ENCODE results near the gene KLHL1.

Gene KLHL1

GRCh38 chr13:70022646-70023045 is 85.6 kb downstream of the KLHL1 start:
- no peak overlapping the region for H3K4me3 ChIP-seq (ENCODE audit: low read depth, low read length)
- TF ChIP-seq, protein P1, sequence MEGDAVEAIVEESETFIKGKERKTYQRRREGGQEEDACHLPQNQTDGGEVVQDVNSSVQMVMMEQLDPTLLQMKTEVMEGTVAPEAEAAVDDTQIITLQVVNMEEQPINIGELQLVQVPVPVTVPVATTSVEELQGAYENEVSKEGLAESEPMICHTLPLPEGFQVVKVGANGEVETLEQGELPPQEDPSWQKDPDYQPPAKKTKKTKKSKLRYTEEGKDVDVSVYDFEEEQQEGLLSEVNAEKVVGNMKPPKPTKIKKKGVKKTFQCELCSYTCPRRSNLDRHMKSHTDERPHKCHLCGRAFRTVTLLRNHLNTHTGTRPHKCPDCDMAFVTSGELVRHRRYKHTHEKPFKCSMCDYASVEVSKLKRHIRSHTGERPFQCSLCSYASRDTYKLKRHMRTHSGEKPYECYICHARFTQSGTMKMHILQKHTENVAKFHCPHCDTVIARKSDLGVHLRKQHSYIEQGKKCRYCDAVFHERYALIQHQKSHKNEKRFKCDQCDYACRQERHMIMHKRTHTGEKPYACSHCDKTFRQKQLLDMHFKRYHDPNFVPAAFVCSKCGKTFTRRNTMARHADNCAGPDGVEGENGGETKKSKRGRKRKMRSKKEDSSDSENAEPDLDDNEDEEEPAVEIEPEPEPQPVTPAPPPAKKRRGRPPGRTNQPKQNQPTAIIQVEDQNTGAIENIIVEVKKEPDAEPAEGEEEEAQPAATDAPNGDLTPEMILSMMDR (IDR thresholded peaks at IDR 0.05; ENCODE audit: low read depth, low read length, missing control alignments) = no peak
- DNase-seq (ENCODE audit: low read depth) = no peak

DNA sequence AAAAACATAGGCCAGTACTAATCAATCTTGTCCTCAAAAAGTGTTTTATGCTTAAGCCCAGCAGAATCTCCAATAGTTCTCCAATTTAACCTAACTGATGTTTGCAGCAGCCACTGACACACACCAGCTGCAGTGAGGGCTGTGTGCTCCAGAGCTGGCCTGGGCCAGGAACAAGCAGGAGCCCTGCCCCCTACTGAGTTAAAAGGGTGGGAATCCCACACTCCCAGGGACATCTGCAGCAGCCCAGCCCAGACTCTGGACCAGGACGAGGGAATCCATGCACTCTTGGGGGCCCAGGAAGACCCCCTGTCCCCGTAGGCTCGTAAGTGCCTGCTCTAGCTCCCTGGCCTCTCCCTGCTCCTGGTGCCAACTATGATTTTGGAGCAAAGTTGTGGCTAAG is 92.1 kb downstream of the KLHL1 start:
- DNase-seq (ENCODE audit: low read depth) = no peak
- H3K4me3 ChIP-seq (ENCODE audit: low read depth, low read length) = no peak overlapping the region
- TF ChIP-seq, protein P1 (IDR thresholded peaks at IDR 0.05; ENCODE audit: low read depth, low read length, missing control alignments) = no peak

- no peak overlapping the region for H3K4me3 ChIP-seq (ENCODE audit: low read depth, low read length)
- TF ChIP-seq, protein P1 (IDR thresholded peaks at IDR 0.05; ENCODE audit: low read depth, low read length, missing control alignments) = no peak
- no peak for DNase-seq (ENCODE audit: low read depth)
Observed at GRCh38 chr13:70014337-70014736, 93.9 kb downstream of the KLHL1 start.

- H3K4me3 ChIP-seq (ENCODE audit: low read depth, low read length) = no peak overlapping the region
Observed at GRCh38 chr13:69999875-70000274, 108.4 kb downstream of the KLHL1 start.

DNA sequence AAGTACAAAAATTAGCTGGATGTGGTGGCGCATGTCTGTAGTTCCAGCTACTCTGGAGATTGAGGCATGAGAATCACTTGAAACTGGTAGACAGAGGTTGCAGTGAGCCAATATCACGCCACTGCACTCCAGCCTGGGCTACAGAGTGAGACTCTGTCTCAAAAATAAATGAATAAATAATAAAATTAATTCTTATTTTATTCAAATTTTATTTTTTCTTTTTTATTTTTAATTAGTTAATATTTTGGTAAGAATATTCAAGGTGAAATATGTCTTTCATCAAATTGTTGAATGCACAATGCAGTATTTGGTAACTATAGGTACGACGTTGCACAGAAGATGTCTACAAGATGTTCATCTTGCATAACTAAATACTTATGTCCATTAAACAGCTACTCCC is 111.2 kb downstream of the KLHL1 start:
- no peak for DNase-seq (ENCODE audit: low read depth)
- no peak overlapping the region for H3K4me3 ChIP-seq (ENCODE audit: low read depth, low read length)
- TF ChIP-seq, protein P1 (IDR thresholded peaks at IDR 0.05; ENCODE audit: low read depth, low read length, missing control alignments) = no peak

More at GRCh38 chr13:69999875-70000274, 108.4 kb downstream of the KLHL1 start:
- TF ChIP-seq, protein P1 (IDR thresholded peaks at IDR 0.05; ENCODE audit: low read depth, low read length, missing control alignments) = no peak
- DNase-seq (ENCODE audit: low read depth) = no peak

DNA sequence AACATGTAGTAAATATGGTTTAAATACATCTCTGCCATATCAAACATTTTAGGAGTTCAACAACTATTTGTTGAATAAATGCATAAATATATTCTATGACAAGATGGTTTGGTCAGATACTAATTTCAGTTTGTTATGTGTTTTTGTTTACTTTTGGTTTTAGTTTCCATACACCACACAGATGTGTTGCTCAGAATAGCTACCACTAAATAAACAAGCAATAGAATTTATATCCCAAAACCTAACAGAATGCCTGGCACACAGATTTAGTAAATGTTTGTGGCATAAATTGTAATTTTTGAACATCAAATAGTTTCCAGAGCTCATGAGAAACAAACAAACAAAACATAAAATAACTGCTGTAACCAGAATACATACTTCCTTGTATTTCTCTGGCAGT is 127.5 kb downstream of the KLHL1 start:
- no peak for DNase-seq (ENCODE audit: low read depth)
- no peak overlapping the region for H3K4me3 ChIP-seq (ENCODE audit: low read depth, low read length)
- TF ChIP-seq, protein P1 (IDR thresholded peaks at IDR 0.05; ENCODE audit: low read depth, low read length, missing control alignments) = no peak

DNA sequence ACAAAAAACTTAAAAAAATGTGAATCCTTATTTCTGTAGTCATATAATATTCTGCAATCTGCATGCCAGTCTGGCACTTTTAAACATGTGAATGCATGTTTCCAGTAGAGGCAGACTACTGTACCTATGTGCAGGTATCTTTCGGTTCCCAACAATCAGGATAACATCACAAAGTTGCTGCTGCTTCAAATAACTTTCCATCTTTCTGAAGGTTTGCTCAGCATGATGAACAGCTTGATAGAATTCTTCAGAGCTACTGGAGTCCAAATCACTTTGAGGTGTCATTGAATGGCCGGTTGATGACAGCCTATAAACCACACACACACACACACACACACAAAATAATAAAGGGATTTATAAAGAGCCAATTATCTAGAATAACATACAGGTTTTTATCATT is 132.8 kb downstream of the KLHL1 start:
- TF ChIP-seq, protein P1 (IDR thresholded peaks at IDR 0.05; ENCODE audit: low read depth, low read length, missing control alignments) = no peak
- no peak for DNase-seq (ENCODE audit: low read depth)
- no peak overlapping the region for H3K4me3 ChIP-seq (ENCODE audit: low read depth, low read length)
